ENCODE measurements around the gene CSMD2. TPM values are rescaled to one million over a fixed set of nuclear protein-coding genes. Genes with fewer than 3 reads are reported as not detected.

Gene CSMD2
- total RNA-seq, 1 donor from 2014 or later: 0.75 TPM

- DNase-seq (ENCODE audit: low read depth): no peak
- TF ChIP-seq CTCF (IDR thresholded peaks at IDR 0.05; ENCODE audit: insufficient read depth, low read length, poor library complexity, severe bottlenecking): no peak
- Histone ChIP-seq H3K27me3 (ENCODE audit: control insufficient read depth, insufficient read depth, low read length) (no peaks in the 10 kb centered on the region), H3K36me3 (ENCODE audit: control insufficient read depth, insufficient read depth, low read length) (no peaks in the 10 kb centered on the region), H3K4me3 (ENCODE audit: low read depth, low read length) (no peak overlapping the region)
Observed at GRCh38 chr1:34149501-34149900, 15.5 kb downstream of the CSMD2 start.

- no peak for TF ChIP-seq CTCF (IDR thresholded peaks at IDR 0.05; ENCODE audit: insufficient read depth, low read length, poor library complexity, severe bottlenecking)
- H3K36me3 ChIP-seq (ENCODE audit: control insufficient read depth, insufficient read depth, low read length): no peaks in the 10 kb centered on the region
- H3K4me3 ChIP-seq (ENCODE audit: low read depth, low read length): no peak overlapping the region
- no peaks in the 10 kb centered on the region for H3K27me3 ChIP-seq (ENCODE audit: control insufficient read depth, insufficient read depth, low read length)
- DNase-seq (ENCODE audit: low read depth): no peak
Observed at GRCh38 chr1:34147301-34147700, 17.7 kb downstream of the CSMD2 start.

DNA sequence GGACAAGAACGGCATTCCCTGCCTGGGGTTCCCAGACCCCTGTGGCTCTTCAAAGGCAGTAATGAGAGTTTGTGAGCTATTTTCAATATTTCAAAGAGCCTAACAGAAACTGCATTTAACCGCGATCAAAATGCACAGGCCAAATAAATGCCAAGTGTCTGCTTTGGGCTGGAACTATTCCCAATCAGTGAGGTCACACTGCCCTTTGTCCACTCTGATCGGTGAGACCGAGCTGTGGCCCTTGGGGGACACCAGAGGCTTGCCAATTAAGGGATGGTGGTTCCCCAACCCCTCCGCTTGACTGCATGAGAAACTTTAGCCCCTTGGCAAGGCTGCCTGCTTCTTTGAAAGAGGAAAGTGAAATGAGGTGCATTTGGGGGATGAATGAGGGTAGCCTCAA is 20.3 kb downstream of the CSMD2 start:
- TF ChIP-seq CTCF (IDR thresholded peaks at IDR 0.05; ENCODE audit: insufficient read depth, low read length, poor library complexity, severe bottlenecking): no peak
- H3K27me3 ChIP-seq (ENCODE audit: control insufficient read depth, insufficient read depth, low read length): no peaks in the 10 kb centered on the region
- no peak for DNase-seq (ENCODE audit: low read depth)
- H3K36me3 ChIP-seq (ENCODE audit: control insufficient read depth, insufficient read depth, low read length): no peaks in the 10 kb centered on the region
- H3K4me3 ChIP-seq (ENCODE audit: low read depth, low read length): no peak overlapping the region

DNA sequence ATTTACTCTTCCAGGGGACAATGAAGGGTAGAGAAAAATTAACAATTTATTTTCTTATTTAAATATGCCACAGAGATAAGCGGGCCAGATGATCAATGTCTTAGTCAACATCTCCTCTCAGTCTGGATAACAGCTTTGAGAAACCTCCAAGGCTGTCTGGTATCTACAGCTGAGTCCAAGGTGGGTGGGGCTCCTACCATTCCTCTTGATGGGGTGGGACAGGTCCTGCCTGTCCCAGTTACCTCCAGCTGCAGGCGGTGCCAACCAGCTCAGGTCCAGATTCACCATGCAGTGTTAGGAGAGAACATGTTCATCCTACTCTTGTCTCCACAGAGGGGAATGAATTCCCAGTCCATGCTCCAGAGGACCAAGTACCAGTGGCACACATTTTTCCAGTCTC is 21.1 kb downstream of the CSMD2 start:
- TF ChIP-seq CTCF (IDR thresholded peaks at IDR 0.05; ENCODE audit: insufficient read depth, low read length, poor library complexity, severe bottlenecking): no peak
- Histone ChIP-seq H3K36me3 (ENCODE audit: control insufficient read depth, insufficient read depth, low read length) (no peaks in the 10 kb centered on the region), H3K4me3 (ENCODE audit: low read depth, low read length) (no peak overlapping the region), H3K27me3 (ENCODE audit: control insufficient read depth, insufficient read depth, low read length) (no peaks in the 10 kb centered on the region)
- no peak for DNase-seq (ENCODE audit: low read depth)

DNA sequence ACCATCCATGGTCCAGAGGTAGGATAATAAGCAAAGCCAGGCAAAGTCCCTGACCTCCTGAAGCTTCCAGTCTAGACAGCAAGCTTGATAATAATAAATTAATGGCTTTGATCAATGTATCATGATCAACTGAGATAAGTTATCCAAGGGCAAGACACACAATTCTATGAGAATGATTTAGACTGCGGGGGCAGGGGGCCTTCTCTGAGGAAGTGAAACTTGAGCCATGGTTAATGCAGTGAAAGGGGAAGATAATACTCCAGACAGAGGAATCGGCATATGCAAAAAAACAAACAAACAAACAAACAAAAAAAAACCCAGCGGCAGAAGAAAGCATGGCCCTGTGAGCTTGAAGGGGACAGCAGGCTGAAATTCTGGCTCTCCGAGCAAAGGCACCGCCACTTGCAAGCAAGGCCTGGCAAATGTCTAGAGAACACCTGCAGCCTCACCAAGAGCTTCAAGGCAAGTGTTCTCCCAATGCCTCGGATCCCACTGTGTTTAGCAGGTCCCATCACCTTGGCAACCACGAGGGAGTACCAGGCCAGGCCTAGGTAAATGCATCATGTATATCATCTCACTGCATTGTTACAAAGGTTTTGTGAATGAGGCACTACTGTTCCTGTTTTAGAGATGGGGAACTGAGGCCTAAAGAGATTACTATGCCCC is 24.9 kb downstream of the CSMD2 start:
- Histone ChIP-seq H3K36me3 (ENCODE audit: control insufficient read depth, insufficient read depth, low read length) (no peaks in the 10 kb centered on the region), H3K4me3 (ENCODE audit: low read depth, low read length) (no peak overlapping the region), H3K27me3 (ENCODE audit: control insufficient read depth, insufficient read depth, low read length) (no peaks in the 10 kb centered on the region)
- no peak for TF ChIP-seq CTCF (IDR thresholded peaks at IDR 0.05; ENCODE audit: insufficient read depth, low read length, poor library complexity, severe bottlenecking)
- DNase-seq (ENCODE audit: low read depth): no peak

GRCh38 chr1:34137411-34137810 is 27.6 kb downstream of the CSMD2 start:
- DNase-seq (ENCODE audit: low read depth): no peak
- no peak overlapping the region for H3K4me3 ChIP-seq (ENCODE audit: low read depth, low read length)
- TF ChIP-seq CTCF (IDR thresholded peaks at IDR 0.05; ENCODE audit: insufficient read depth, low read length, poor library complexity, severe bottlenecking): no peak
- no peaks in the 10 kb centered on the region for H3K27me3 ChIP-seq (ENCODE audit: control insufficient read depth, insufficient read depth, low read length)
- no peaks in the 10 kb centered on the region for H3K36me3 ChIP-seq (ENCODE audit: control insufficient read depth, insufficient read depth, low read length)
